Calu3 (cell line): Measurements from ENCODE around the gene KCND1. TPM values are rescaled to one million over a fixed set of nuclear protein-coding genes. Genes with fewer than 3 reads are reported as not detected.

Source experiments
- BruUV-seq: library from RNA; stranded (reverse); fragments of 400-500 nt; replicated peaks from 2 replicates; lab custom pipeline; 2021; lab: Mats Ljungman, UMichigan
- CTCF ChIA-PET: fragments of 300-600 bp; sonication (Branson Sonifier 250); formaldehyde crosslinking; loops from one replicate; lab custom pipeline; 2022; ENCODE audit warnings: antibody characterized with exemption; lab: Charles Lee
- DNase-seq: peaks from one replicate; pipeline ENCODE4 v3.0.0; 2022
- H3K27ac Mint-ChIP-seq: one replicate; pipeline ENCODE4 v1.8.0; 2022; ENCODE audit warnings: mixed read lengths; ENCODE audit not compliant: unreplicated experiment
- H3K27me3 Mint-ChIP-seq: one replicate; pipeline ENCODE4 v1.8.0; 2022; ENCODE audit warnings: mixed read lengths; ENCODE audit not compliant: unreplicated experiment
- H3K36me3 Mint-ChIP-seq: one replicate; pipeline ENCODE4 v1.8.0; 2022; ENCODE audit warnings: mild to moderate bottlenecking, moderate library complexity, mixed read lengths; ENCODE audit not compliant: insufficient read depth, unreplicated experiment
- H3K4me1 Mint-ChIP-seq: one replicate; pipeline ENCODE4 v1.8.0; 2022; ENCODE audit warnings: mild to moderate bottlenecking, low read depth, mixed read lengths; ENCODE audit not compliant: unreplicated experiment
- H3K4me3 Mint-ChIP-seq: one replicate; pipeline ENCODE4 v1.8.0; 2022; ENCODE audit warnings: mild to moderate bottlenecking, low read depth, moderate library complexity, mixed read lengths; ENCODE audit not compliant: unreplicated experiment
- H3K9me3 Mint-ChIP-seq: one replicate; pipeline ENCODE4 v1.8.0; 2022; ENCODE audit warnings: low read depth, mixed read lengths; ENCODE audit not compliant: unreplicated experiment
- intact Hi-C: fragments of 100-400 bp; cut with micrococcal nuclease; formaldehyde crosslinking; loops from one replicate; pipeline ENCODE4 v1.10.0; 2022; ENCODE audit not compliant: unreplicated experiment
- total RNA-seq: library from RNA; stranded (reverse); gene quantifications from 2 replicates; pipeline ENCODE4 v1.2.3, GENCODE V29; 2022
- TF ChIP-seq, protein P1 (sequence below): fragments of 200-600 bp; IDR thresholded peaks from one replicate; pipeline ENCODE4 v1.8.0; 2022; ENCODE audit warnings: antibody characterized with exemption; ENCODE audit not compliant: unreplicated experiment

The KCND1 gene
- total RNA-seq, 1 experiment from 2014 or later, result 8.4 TPM

DNA sequence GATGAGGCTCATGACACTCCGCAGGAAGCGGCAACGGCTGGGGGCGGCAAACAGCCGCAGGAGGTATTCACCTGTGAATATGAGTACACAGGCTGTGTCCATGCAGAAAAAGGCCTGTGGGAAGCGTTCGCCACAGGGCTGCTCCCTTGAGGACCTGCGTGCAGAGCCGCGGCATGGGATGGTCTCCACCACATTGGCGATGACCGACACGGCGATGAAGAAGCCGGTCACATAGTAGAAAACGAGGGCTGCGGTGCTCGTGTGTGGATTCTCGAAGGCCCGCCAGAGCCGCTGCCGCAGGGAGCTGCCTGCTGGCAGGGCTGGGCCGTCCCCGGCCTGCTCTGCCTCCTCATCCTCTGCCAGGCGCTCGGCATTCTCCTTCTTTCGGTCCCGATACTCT lies 2.2 kb downstream of the KCND1 start:
- Mint-ChIP-seq H3K36me3 (peaks cover 31% of the 10 kb centered on the region), H3K9me3 (no peaks in the 10 kb centered on the region), H3K27ac (no peak overlapping the region), H3K4me1 (peaks cover 21% of the 10 kb centered on the region), H3K27me3 (no peaks in the 10 kb centered on the region), H3K4me3 (no peak overlapping the region)
- CTCF ChIA-PET, result no interaction called here
- intact Hi-C loops, result no loop called here
- no peak for DNase-seq
- no TSS peak for BruUV-seq
- TF ChIP-seq, protein P1, sequence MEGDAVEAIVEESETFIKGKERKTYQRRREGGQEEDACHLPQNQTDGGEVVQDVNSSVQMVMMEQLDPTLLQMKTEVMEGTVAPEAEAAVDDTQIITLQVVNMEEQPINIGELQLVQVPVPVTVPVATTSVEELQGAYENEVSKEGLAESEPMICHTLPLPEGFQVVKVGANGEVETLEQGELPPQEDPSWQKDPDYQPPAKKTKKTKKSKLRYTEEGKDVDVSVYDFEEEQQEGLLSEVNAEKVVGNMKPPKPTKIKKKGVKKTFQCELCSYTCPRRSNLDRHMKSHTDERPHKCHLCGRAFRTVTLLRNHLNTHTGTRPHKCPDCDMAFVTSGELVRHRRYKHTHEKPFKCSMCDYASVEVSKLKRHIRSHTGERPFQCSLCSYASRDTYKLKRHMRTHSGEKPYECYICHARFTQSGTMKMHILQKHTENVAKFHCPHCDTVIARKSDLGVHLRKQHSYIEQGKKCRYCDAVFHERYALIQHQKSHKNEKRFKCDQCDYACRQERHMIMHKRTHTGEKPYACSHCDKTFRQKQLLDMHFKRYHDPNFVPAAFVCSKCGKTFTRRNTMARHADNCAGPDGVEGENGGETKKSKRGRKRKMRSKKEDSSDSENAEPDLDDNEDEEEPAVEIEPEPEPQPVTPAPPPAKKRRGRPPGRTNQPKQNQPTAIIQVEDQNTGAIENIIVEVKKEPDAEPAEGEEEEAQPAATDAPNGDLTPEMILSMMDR, result no peak

DNA sequence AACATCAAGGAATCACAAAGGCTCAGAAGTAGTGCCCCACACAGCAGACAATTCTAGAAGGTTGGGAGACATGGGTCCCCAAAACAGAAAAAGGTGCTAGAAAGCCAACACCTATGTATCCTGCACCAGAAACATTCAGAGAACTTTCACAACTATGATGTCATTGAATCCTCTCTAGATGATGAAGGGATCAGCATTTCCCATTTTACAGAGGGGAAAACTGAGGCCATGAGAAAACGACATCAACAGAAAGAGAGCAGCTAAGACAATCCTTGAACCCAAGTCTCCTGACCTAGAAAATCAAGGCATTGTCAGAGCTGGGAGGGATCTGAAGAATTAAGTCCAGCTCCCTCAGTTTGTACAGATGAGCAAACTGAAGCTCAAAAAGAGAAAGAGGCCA lies 3.3 kb downstream of the KCND1 start:
- Mint-ChIP-seq H3K27ac (no peak overlapping the region), H3K4me1 (peaks cover 18% of the 10 kb centered on the region), H3K4me3 (no peak overlapping the region), H3K9me3 (no peaks in the 10 kb centered on the region), H3K27me3 (no peaks in the 10 kb centered on the region), H3K36me3 (peaks cover 31% of the 10 kb centered on the region)
- intact Hi-C loops, result no loop called here
- CTCF ChIA-PET, result interaction anchor here (1.8 kb wide), 1 partner anchor 10 kb away, joined by 7 read pairs; no protein-coding TSS in a partner anchor
- no TSS peak for BruUV-seq
- no peak for DNase-seq
- TF ChIP-seq, protein P1, result no peak

DNA sequence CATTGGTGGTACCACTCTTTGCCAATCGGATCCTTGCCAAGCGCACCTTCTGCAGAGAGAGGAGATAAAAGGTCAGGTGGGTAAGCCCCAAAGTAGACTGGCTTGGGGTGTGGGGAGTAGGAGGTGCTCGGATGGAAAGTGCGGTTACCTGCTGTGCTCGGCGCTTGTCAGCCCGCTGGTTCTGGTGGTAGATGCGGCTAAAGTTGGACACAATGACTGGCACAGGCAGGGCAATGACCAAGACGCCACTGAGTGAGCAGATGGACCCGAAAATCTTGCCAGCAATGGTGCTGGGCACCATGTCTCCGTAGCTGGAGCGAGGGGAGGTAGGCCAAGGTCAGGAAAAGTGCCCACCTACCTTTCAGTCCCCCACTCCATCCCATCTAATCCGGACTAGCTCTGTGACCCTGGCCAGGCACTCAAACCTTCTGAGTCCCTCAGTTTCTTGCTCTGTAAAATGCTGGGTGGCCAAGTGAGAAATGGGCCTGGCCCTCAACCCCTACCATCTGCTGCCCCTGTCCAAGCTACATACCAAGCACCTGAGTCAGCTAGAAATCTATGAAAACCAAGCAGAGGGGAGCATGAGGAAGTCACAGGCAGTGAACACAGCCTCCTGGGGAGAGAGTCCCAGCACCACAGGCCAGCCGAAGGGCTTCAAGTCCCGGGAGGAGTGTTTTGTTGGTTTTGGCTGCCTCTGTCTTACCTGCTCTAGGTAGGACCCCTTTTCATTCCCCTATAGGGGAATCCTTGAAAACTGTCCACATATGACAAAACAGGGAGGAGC lies 4.7 kb downstream of the KCND1 start:
- Mint-ChIP-seq H3K36me3 (peaks cover 21% of the 10 kb centered on the region), H3K9me3 (no peaks in the 10 kb centered on the region), H3K4me3 (no peak overlapping the region), H3K4me1 (peaks cover 9% of the 10 kb centered on the region), H3K27me3 (no peaks in the 10 kb centered on the region), H3K27ac (no peak overlapping the region)
- DNase-seq, result peak; percentile 4
- CTCF ChIA-PET, result interaction anchor here (1.8 kb wide), 1 partner anchor 8 kb away, joined by 7 read pairs; no protein-coding TSS in a partner anchor
- intact Hi-C loops, result no loop called here
- no TSS peak for BruUV-seq
- TF ChIP-seq, protein P1, result no peak

DNA sequence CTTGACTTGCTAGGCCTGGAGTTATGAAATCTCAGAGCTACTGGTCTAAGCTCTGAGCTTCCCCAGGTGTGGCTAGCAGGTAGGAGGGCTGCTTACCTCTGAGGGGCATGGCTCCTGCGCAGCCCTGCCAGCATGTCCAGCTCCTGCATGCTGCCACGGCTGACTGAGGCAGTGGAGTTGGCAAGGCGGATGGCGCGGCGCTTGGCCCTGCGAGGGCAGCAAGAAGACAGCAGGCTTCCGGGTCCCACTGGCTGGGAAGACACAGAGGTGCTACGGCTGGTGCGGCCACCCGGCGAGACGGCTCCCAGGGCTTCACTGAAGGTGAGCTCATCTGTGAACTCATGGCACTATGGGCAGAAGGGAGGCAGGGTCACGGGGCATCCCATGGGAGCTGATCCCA lies 5.7 kb downstream of the KCND1 start:
- TF ChIP-seq, protein P1, result no peak
- no TSS peak for BruUV-seq
- no peak for DNase-seq
- Mint-ChIP-seq H3K9me3 (no peaks in the 10 kb centered on the region), H3K27me3 (no peaks in the 10 kb centered on the region), H3K4me3 (no peak overlapping the region), H3K36me3 (peaks cover 11% of the 10 kb centered on the region), H3K27ac (no peak overlapping the region), H3K4me1 (peaks cover 9% of the 10 kb centered on the region)
- intact Hi-C loops, result no loop called here
- CTCF ChIA-PET, result no interaction called here
